HEK293 (cell line): ENCODE results near the gene MLIP.

ENCODE experiments used
- CTCF ChIA-PET: fragments of 350-600 bp; formaldehyde crosslinking; extraction: SDS; loops from one replicate; lab custom pipeline; 2021; ENCODE audit warnings: antibody characterized with exemption; lab: Yijun Ruan, JAX
- POLR2A ChIA-PET: fragments of 300-600 bp; formaldehyde crosslinking; extraction: SDS; loops from one replicate; lab custom pipeline; 2020; ENCODE audit warnings: antibody characterized with exemption, inconsistent platforms; lab: Yijun Ruan, JAX
- H3K27ac ChIP-seq: fragments of 200-500 bp; sonication (Bioruptor generic); 2 replicates; pipeline ENCODE4 v1.5.1; 2014; ENCODE audit warnings: low read depth, low read length, control low read depth, inconsistent platforms; ENCODE audit errors: extremely low read depth
- H3K36me3 ChIP-seq, 2 experiments: fragments of 200-500 bp in 1 of 2; sonication (Bioruptor generic) in 1 of 2; 1 replicate in 1 of 2; 2 replicates in 1 of 2; pipeline ENCODE4 v1.5.1; 2014 to 2017; ENCODE audit warnings: inconsistent platforms in 2 of 2, low read length in 2 of 2; ENCODE audit not compliant: control insufficient read depth in 2 of 2, insufficient read depth in 1 of 2
- H3K4me1 ChIP-seq: fragments of 200-500 bp; sonication (Bioruptor generic); 2 replicates; pipeline ENCODE4 v1.5.1; 2014; ENCODE audit warnings: mild to moderate bottlenecking, low read length, inconsistent platforms; ENCODE audit not compliant: control insufficient read depth, insufficient read depth
- H3K4me3 ChIP-seq: 2 replicates; pipeline ENCODE4 v1.5.1; 2011; ENCODE audit warnings: low read depth, mild to moderate bottlenecking, control low read depth, low read length, moderate library complexity
- H3K9me3 ChIP-seq: fragments of 200-500 bp; sonication (Bioruptor generic); 2 replicates; pipeline ENCODE4 v1.5.1; 2014; ENCODE audit warnings: low read depth, low read length, inconsistent platforms; ENCODE audit not compliant: control insufficient read depth, insufficient read depth
- KLF16 ChIP-seq: fragments of 450-650 bp; formaldehyde crosslinking; IDR thresholded peaks from 2 replicates; pipeline ENCODE4 v1.5.1; 2017; ENCODE audit warnings: missing biosample characterization, missing genetic modification characterization
- RBAK ChIP-seq: fragments of 450-650 bp; formaldehyde crosslinking; IDR thresholded peaks from 2 replicates; pipeline ENCODE4 v1.5.1; 2016; ENCODE audit warnings: missing biosample characterization, missing genetic modification characterization
- REPIN1 ChIP-seq: fragments of 450-650 bp; formaldehyde crosslinking; IDR thresholded peaks from 2 replicates; pipeline ENCODE4 v1.5.1; 2017; ENCODE audit warnings: missing biosample characterization, missing genetic modification characterization, low read depth
- SCRT1 ChIP-seq: fragments of 450-650 bp; formaldehyde crosslinking; IDR thresholded peaks from 2 replicates; pipeline ENCODE4 v1.5.1; 2016; ENCODE audit warnings: missing biosample characterization, missing genetic modification characterization, borderline replicate concordance
- SCRT2 ChIP-seq: fragments of 450-650 bp; formaldehyde crosslinking; IDR thresholded peaks from 2 replicates; pipeline ENCODE4 v1.5.1; 2016; ENCODE audit warnings: missing biosample characterization, missing genetic modification characterization
- WT1 ChIP-seq: fragments of 450-650 bp; formaldehyde crosslinking; IDR thresholded peaks from 2 replicates; pipeline ENCODE4 v1.5.1; 2016; ENCODE audit warnings: missing biosample characterization, missing genetic modification characterization
- ZBTB49 ChIP-seq: fragments of 450-650 bp; formaldehyde crosslinking; IDR thresholded peaks from 2 replicates; pipeline ENCODE4 v1.5.1; 2016; ENCODE audit warnings: missing biosample characterization, missing genetic modification characterization, low read depth
- ZFP3 ChIP-seq: fragments of 450-650 bp; formaldehyde crosslinking; IDR thresholded peaks from 2 replicates; pipeline ENCODE4 v1.5.1; 2016; ENCODE audit warnings: low read depth, missing biosample characterization, missing genetic modification characterization
- ZFP69B ChIP-seq: fragments of 450-650 bp; formaldehyde crosslinking; IDR thresholded peaks from 2 replicates; pipeline ENCODE4 v1.5.1; 2016; ENCODE audit warnings: missing biosample characterization, missing genetic modification characterization
- ZIC2 ChIP-seq: fragments of 450-650 bp; formaldehyde crosslinking; IDR thresholded peaks from 2 replicates; pipeline ENCODE4 v1.5.1; 2016; ENCODE audit warnings: missing biosample characterization, missing genetic modification characterization
- ZNF132 ChIP-seq: fragments of 450-650 bp; formaldehyde crosslinking; IDR thresholded peaks from 2 replicates; pipeline ENCODE4 v1.5.1; 2017; ENCODE audit warnings: missing biosample characterization, missing genetic modification characterization, borderline replicate concordance
- ZNF184 ChIP-seq: fragments of 450-650 bp; IDR thresholded peaks from 2 replicates; pipeline ENCODE4 v1.5.1; 2018; ENCODE audit warnings: missing biosample characterization, mild to moderate bottlenecking, missing genetic modification characterization
- ZNF221 ChIP-seq: fragments of 450-650 bp; formaldehyde crosslinking; IDR thresholded peaks from 2 replicates; pipeline ENCODE4 v1.5.1; 2017; ENCODE audit warnings: missing biosample characterization, missing genetic modification characterization, borderline replicate concordance
- ZNF354C ChIP-seq: fragments of 450-650 bp; formaldehyde crosslinking; IDR thresholded peaks from 2 replicates; pipeline ENCODE4 v1.5.1; 2016; ENCODE audit warnings: missing biosample characterization, missing genetic modification characterization, low read depth, borderline replicate concordance
- ZNF366 ChIP-seq: fragments of 450-650 bp; formaldehyde crosslinking; conservative IDR thresholded peaks from 2 replicates; pipeline ENCODE4 v1.5.1; 2016; ENCODE audit warnings: missing biosample characterization, missing genetic modification characterization
- ZNF423 ChIP-seq: fragments of 450-650 bp; formaldehyde crosslinking; IDR thresholded peaks from 2 replicates; pipeline ENCODE4 v1.5.1; 2016; ENCODE audit warnings: missing biosample characterization, missing genetic modification characterization
- ZNF521 ChIP-seq: fragments of 450-650 bp; formaldehyde crosslinking; IDR thresholded peaks from 2 replicates; pipeline ENCODE4 v1.5.1; 2017; ENCODE audit warnings: missing biosample characterization, mild to moderate bottlenecking, missing genetic modification characterization
- ZNF529 ChIP-seq: fragments of 450-650 bp; formaldehyde crosslinking; IDR thresholded peaks from 2 replicates; pipeline ENCODE4 v1.5.1; 2017; ENCODE audit warnings: missing genetic modification characterization, missing biosample characterization; ENCODE audit not compliant: insufficient replicate concordance
- ZNF530 ChIP-seq: fragments of 450-650 bp; formaldehyde crosslinking; IDR thresholded peaks from 2 replicates; pipeline ENCODE4 v1.5.1; 2016; ENCODE audit warnings: low read depth, missing biosample characterization, missing genetic modification characterization
- ZNF571 ChIP-seq: fragments of 450-650 bp; formaldehyde crosslinking; IDR thresholded peaks from 2 replicates; pipeline ENCODE4 v1.5.0; 2017; ENCODE audit warnings: missing biosample characterization, missing genetic modification characterization
- ZNF596 ChIP-seq: fragments of 450-650 bp; IDR thresholded peaks from 2 replicates; pipeline ENCODE4 v1.5.0; 2018; ENCODE audit warnings: missing biosample characterization, mild to moderate bottlenecking, missing genetic modification characterization, moderate library complexity
- ZNF621 ChIP-seq: fragments of 450-650 bp; formaldehyde crosslinking; IDR thresholded peaks from 2 replicates; pipeline ENCODE4 v1.5.1; 2017; ENCODE audit warnings: missing biosample characterization, missing genetic modification characterization
- ZNF626 ChIP-seq: fragments of 450-650 bp; sonication (Bioruptor Pico); formaldehyde crosslinking; IDR thresholded peaks from 2 replicates; pipeline ENCODE4 v1.5.1; 2018; ENCODE audit warnings: missing biosample characterization, missing genetic modification characterization, inconsistent platforms
- ZNF707 ChIP-seq: fragments of 450-650 bp; formaldehyde crosslinking; IDR thresholded peaks from 2 replicates; pipeline ENCODE4 v1.5.1; 2016; ENCODE audit warnings: missing biosample characterization, missing genetic modification characterization
- ZNF792 ChIP-seq: fragments of 450-650 bp; formaldehyde crosslinking; IDR thresholded peaks from 2 replicates; pipeline ENCODE4 v1.5.1; 2016; ENCODE audit warnings: missing biosample characterization, missing genetic modification characterization
- ZNF837 ChIP-seq: fragments of 450-650 bp; formaldehyde crosslinking; IDR thresholded peaks from 2 replicates; pipeline ENCODE4 v1.5.1; 2016; ENCODE audit warnings: missing biosample characterization, missing genetic modification characterization
- ZSCAN30 ChIP-seq: fragments of 450-650 bp; IDR thresholded peaks from 2 replicates; pipeline ENCODE4 v1.5.1; 2018; ENCODE audit warnings: missing biosample characterization, mild to moderate bottlenecking, missing genetic modification characterization, moderate library complexity
- TF ChIP-seq, protein P1 (sequence below): fragments of 450-650 bp; formaldehyde crosslinking; IDR thresholded peaks from 2 replicates; pipeline ENCODE4 v1.5.1; 2016; ENCODE audit warnings: missing biosample characterization, missing genetic modification characterization
- TF ChIP-seq, protein P2 (sequence below): fragments of 450-650 bp; formaldehyde crosslinking; IDR thresholded peaks from 2 replicates; pipeline ENCODE4 v1.5.1; 2016; ENCODE audit warnings: missing biosample characterization, missing genetic modification characterization

MLIP gene

GRCh38 chr6:54173089-54173488 is 61.8 kb downstream of the MLIP start:
- no peaks in the 10 kb centered on the region for H3K4me1 ChIP-seq
- POLR2A ChIA-PET: no interaction called here
- H3K27ac ChIP-seq: no peak overlapping the region
- CTCF ChIA-PET: interaction anchor here (1.1 kb wide), 1 partner anchor 93 kb away, joined by 3 read pairs; no protein-coding TSS in a partner anchor
- no peak overlapping the region for H3K4me3 ChIP-seq
- TF ChIP-seq ZNF354C (tag by site-specific recombination): no peak
- no peak for TF ChIP-seq ZFP69B
- TF ChIP-seq ZNF184 (tag by site-specific recombination): no peak
- no peak for TF ChIP-seq KLF16
- no peak for TF ChIP-seq ZNF837 (tag by site-specific recombination)
- no peak for TF ChIP-seq ZBTB49 (tag by site-specific recombination)
- no peak for TF ChIP-seq ZSCAN30 (tag by site-specific recombination)
- no peak for TF ChIP-seq ZNF366 (tag by site-specific recombination)
- no peak for TF ChIP-seq ZNF521 (tag by site-specific recombination)
- TF ChIP-seq ZIC2 (tag by site-specific recombination): no peak
- H3K9me3 ChIP-seq: no peaks in the 10 kb centered on the region
- H3K36me3 ChIP-seq: no peaks in the 10 kb centered on the region

- no peaks in the 10 kb centered on the region for H3K4me1 ChIP-seq
- TF ChIP-seq ZNF221 (tag by site-specific recombination): no peak
- peak; percentile 64 for TF ChIP-seq SCRT1
- TF ChIP-seq SCRT2 (tag by site-specific recombination): peak; percentile 81
- no peaks in the 10 kb centered on the region for H3K9me3 ChIP-seq
- H3K27ac ChIP-seq: no peak overlapping the region
- H3K4me3 ChIP-seq: no peak overlapping the region
- ChIA-PET CTCF (no interaction called here), POLR2A (no interaction called here)
- no peaks in the 10 kb centered on the region for H3K36me3 ChIP-seq
Observed at GRCh38 chr6:54179152-54179551, 67.9 kb downstream of the MLIP start.

DNA sequence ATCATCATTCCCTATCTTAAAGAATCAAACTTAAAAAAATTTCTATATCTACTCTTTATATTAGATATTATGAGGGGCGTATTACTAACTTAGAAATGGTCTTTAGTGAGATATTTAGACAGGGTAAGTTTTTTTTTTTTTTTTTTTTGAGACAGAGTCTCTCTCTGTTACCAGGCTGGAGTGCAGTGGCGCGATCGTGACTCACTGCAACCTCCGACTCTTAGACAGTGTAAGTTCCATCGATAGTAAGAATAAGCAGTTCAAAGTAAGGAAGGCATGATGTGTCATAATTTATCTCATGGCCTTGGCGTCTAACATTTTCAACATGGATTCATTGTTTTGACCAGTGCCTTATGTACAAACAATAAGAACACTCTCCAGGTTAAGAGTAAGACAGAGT is 72.4 kb downstream of the MLIP start:
- Histone ChIP-seq H3K4me3 (no peak overlapping the region), H3K27ac (no peak overlapping the region), H3K36me3 (no peaks in the 10 kb centered on the region), H3K9me3 (no peaks in the 10 kb centered on the region), H3K4me1 (no peaks in the 10 kb centered on the region)
- ChIA-PET POLR2A (no interaction called here), CTCF (interaction anchor here (0.6 kb wide), 1 partner anchor 21 kb away, joined by 3 read pairs; no protein-coding TSS in a partner anchor)
- TF ChIP-seq ZNF792 (tag by site-specific recombination) (no peak), ZNF596 (tag by site-specific recombination) (no peak), ZNF707 (tag by site-specific recombination) (no peak), ZNF571 (no peak), ZNF621 (no peak), WT1 (no peak), ZFP3 (tag by site-specific recombination) (no peak), REPIN1 (tag by site-specific recombination) (no peak), ZNF423 (tag by site-specific recombination) (no peak), ZNF529 (tag by site-specific recombination) (no peak), ZNF530 (tag by site-specific recombination) (no peak), ZNF626 (tag by site-specific recombination) (no peak), ZNF132 (tag by site-specific recombination) (no peak), RBAK (tag by site-specific recombination) (no peak)
- TF ChIP-seq, protein P1, sequence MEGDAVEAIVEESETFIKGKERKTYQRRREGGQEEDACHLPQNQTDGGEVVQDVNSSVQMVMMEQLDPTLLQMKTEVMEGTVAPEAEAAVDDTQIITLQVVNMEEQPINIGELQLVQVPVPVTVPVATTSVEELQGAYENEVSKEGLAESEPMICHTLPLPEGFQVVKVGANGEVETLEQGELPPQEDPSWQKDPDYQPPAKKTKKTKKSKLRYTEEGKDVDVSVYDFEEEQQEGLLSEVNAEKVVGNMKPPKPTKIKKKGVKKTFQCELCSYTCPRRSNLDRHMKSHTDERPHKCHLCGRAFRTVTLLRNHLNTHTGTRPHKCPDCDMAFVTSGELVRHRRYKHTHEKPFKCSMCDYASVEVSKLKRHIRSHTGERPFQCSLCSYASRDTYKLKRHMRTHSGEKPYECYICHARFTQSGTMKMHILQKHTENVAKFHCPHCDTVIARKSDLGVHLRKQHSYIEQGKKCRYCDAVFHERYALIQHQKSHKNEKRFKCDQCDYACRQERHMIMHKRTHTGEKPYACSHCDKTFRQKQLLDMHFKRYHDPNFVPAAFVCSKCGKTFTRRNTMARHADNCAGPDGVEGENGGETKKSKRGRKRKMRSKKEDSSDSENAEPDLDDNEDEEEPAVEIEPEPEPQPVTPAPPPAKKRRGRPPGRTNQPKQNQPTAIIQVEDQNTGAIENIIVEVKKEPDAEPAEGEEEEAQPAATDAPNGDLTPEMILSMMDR (tag by site-specific recombination): no peak
- TF ChIP-seq, protein P2, sequence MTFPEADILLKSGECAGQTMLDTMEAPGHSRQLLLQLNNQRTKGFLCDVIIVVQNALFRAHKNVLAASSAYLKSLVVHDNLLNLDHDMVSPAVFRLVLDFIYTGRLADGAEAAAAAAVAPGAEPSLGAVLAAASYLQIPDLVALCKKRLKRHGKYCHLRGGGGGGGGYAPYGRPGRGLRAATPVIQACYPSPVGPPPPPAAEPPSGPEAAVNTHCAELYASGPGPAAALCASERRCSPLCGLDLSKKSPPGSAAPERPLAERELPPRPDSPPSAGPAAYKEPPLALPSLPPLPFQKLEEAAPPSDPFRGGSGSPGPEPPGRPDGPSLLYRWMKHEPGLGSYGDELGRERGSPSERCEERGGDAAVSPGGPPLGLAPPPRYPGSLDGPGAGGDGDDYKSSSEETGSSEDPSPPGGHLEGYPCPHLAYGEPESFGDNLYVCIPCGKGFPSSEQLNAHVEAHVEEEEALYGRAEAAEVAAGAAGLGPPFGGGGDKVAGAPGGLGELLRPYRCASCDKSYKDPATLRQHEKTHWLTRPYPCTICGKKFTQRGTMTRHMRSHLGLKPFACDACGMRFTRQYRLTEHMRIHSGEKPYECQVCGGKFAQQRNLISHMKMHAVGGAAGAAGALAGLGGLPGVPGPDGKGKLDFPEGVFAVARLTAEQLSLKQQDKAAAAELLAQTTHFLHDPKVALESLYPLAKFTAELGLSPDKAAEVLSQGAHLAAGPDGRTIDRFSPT (tag by site-specific recombination): no peak
